ENCODE data around the gene PFKFB2.

GRCh38 chr1:207062058-207062457 is 9.0 kb downstream of the PFKFB2 start:
- no peak for TF ChIP-seq RCOR1 (IDR thresholded peaks at IDR 0.05; ENCODE audit: low read depth, low read length)
- no peak for TF ChIP-seq CTCF (IDR thresholded peaks at IDR 0.05)
- no peak for TF ChIP-seq ATOH8 (CRISPR knock-in tag; IDR thresholded peaks at IDR 0.05; ENCODE audit: low read depth)
- TF ChIP-seq ESRRA (IDR thresholded peaks at IDR 0.05; ENCODE audit: borderline replicate concordance, low read length): no peak
- TF ChIP-seq SMC3 (IDR thresholded peaks at IDR 0.05): no peak
- no peak for TF ChIP-seq FOSL2 (IDR thresholded peaks at IDR 0.05)
- TF ChIP-seq FOSL2 (CRISPR knock-in tag; IDR thresholded peaks at IDR 0.05): no peak
- no peak for TF ChIP-seq RNF2 (IDR thresholded peaks at IDR 0.05; ENCODE audit: borderline replicate concordance, low read depth)
- TF ChIP-seq MAX (IDR thresholded peaks at IDR 0.05): no peak
- no peak for TF ChIP-seq ZFP36 (IDR thresholded peaks at IDR 0.05; ENCODE audit: borderline replicate concordance, partially characterized antibody)
- TF ChIP-seq REST (IDR thresholded peaks at IDR 0.05): no peak
- no peak for TF ChIP-seq PHF8 (IDR thresholded peaks at IDR 0.05; ENCODE audit: borderline replicate concordance, low read depth)

Measured in A549 (cell line).